ENCODE measurements around the gene ADCY5.

Gene ADCY5

DNA sequence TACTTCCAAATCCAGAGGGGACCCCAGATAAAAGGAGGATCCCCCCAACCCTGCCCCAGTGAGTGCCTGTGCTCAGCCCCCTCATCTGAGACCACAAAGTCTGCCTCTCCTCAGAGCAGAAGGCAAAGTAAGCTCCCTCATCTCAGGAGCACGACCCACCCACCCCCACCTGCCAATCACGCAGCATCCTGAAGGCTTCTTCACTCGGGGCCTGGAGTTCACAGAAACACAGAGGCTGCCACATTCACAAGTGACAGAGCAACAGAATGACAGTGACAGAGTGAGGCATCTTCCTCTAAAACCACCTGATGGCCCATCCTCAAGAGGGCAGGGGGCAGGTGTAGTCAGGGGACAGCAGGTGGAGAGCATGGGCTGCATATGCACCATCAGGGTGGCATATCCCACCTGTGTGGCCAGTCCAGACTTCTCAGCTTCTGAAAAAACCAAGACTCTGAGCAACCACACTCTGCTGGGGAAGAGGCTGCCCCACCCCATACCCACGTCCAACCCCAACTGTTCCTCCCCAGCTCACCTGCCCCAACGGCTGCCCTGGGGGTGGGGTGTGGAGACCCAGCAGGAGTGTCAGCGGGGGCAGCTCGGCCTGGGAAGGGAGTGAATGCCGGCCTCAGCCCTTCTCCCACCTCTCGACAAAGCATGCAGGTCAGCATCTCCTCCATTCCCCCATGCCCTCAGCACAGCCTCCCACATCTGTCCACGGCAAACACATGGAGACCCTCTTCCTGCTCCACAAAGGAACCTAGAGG is 19.3 kb downstream of the ADCY5 start:
- no peak for DNase-seq (ENCODE audit: low read depth, low spot score)

DNA sequence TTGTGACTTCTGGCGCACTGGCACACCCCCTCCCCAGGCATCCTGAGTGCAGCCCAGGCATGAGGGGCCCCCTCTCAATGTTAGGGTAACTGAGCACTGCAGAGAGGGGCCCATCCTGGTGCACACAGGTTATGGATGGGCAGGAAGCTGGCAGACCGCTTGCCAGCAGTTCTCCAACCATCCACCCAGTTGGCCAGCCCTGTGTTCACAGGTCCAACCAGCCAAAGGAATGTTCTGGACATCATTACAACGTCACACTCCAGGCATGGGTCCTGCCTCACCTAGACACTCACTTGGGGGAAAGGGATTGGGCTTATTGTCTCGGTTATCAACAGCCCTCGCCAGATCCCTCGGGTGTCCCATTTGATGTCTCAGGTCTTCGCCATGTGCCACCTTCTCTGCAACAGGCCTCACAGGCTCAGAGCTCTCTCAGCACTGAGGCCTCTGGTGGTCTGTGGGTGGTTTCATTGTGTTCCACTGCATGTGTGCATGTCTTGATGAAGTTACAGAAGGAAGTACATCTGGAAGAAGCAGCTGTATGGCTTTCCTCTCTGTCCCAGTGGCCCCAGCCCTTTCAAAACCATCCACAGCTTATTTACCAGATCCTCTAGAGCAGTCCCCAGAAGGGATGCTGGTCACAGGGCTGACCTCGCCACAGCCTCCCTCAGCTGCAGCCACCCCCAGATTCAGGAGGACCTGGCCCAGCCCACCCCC is 23.7 kb downstream of the ADCY5 start:
- no peak for DNase-seq (ENCODE audit: low read depth, low spot score)

DNA sequence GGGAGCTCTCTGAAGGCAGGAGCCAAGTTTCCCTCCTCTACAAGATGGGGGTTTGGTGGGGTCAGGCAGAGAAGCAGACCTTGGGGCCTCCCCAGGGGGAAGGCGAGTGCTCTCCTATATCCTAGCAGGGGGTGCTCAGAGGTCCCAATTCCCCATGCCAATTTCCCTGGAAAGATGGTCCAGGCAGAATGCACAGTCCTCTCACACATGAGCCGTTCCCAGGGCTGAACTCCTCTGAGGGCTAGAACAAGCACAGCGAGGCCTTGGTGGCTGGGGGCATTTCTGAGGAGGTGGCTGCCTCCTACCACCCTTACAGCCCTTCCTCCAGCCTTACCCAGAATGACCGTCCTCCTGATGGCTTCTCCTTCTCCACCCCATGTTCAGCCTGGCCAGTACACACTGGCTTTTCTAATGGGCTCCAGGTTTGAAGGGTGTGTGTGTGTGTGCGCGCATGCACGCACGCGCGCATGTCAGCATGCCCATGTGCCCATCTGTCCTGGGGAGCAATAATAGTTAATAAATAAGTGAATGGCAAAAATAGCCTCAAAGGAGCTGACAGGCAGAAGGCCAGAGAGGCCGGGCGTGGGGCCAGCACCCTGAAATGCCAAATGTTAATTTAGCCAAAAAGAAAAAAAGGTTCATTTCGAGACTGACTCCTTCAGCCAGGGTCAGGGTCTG is 24.4 kb downstream of the ADCY5 start:
- no peak for DNase-seq (ENCODE audit: low read depth, low spot score)

DNA sequence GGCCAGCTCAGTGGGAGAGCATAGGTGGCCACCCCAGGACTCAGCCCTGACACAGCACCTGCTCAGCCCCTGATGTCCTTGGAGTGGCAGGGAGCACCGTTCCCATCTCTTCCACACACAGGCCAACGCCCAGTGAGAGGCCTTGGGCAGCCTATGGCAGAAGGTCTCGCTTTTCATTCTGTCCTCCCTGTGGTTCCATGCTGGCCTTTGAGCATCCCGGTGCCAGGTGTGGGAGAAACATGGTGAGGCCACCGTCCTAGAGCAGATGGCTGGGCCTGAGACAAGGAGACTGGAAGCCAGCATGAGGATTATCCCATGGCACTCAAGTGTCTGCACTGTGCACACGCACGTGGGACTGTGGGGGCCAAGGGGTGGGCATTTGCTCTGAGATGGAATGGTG is 25.1 kb downstream of the ADCY5 start:
- no peak for DNase-seq (ENCODE audit: low read depth, low spot score)

DNA sequence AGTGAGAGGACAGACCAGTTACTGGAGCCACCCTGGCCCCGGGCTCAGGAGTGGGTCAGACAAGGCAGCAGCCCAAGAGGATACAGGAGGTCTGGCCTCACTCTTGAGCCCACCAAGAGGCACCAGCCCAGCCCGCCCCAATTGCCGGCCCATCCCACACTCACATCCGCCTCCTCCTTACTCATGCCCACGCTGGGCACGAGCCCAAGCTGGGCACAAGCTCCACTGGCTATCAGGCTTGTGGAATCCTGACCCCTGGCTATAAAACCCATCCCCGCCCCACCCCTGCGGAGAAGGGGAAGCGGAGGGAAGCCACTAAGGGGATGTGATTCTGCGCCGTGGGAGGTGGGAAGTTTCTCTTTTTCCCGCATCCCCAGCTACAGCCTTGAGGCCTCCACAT is 25.9 kb downstream of the ADCY5 start:
- DNase-seq (ENCODE audit: low read depth, low spot score): no peak

DNA sequence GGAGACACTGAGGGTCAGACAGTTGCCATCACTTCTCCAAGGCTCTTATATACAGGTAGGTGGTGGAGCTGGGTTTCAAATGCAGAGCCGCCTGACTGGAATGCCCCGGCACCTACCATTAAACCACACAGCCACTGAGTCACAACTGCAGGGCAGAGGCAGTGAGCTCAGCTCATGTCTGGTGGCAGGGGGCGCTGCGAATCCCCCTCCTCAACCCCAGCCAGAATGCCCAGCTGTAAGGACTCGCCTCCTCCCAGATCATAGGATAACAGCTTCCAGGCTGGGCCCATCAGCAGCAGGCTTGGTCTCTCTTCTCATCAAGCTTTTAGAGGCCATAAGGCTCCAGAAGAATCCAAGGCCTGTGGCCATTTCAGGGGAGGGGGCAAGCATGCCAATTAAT is 26.4 kb downstream of the ADCY5 start:
- DNase-seq (ENCODE audit: low read depth, low spot score): no peak

DNA sequence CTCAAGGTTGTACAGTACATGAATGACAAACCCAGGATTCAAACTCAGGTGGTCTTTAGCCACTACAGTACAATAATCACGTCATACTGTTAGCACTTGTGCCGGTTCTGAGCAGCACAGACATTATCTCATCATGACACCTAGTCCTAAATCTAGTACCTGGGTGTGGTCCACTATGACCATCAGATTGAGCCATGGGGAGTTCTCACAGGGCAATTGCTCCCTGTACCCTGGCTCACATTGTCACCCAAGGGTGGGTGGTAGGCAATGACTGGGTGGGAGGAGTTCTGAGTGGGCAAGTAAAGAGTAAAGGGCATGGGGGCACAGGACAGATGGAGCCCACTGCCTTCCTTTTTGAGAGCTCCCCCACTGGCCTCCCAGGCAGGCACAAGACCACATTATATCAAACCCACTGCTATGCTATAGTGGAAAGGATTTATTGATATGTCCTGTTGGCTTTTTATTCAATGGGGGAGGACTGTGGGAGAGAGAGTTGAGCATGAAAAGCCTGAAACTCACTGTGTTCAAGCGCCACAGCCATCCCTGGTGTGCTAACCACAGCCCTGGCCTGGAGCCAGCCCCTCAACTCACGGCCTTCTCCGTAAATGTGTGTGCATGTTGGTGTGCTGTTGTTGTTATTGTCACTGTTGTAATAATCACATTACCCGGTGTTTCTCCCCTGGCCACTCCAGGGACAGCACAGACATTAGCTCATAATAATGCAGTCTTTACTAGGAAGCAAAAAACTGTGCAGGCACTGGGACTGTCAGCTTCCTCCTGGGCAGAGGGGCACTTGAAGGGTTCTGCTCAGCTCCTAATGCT is 27.3 kb downstream of the ADCY5 start:
- no peak for DNase-seq (ENCODE audit: low read depth, low spot score)

DNA sequence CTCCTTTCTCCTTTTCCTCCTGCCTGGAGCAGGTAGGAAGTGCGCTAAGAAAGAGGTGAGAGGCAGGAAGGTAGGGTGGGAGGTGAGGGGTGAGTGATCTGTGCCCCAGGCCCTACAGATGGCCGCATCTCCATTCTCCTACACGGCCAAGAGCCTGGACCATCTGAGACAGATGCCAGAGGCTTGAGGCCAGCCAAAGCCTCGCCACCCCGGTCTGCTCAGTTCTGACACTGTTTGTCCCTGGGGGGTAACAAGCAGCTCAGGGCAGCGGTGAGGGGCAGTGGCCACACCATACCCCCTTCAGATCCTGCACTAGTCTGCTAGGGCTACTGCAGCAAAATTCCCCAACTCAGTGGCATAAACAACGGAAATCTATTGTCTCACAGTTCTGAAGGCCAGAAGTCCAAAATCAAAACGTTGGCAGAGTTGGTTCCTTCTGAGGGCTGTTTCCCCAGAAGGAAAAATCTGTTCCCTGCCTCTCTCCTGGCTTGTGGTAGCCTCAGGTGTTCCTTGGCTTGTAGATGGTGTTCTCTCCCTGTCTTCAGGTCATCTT is 28.4 kb downstream of the ADCY5 start:
- DNase-seq (ENCODE audit: low read depth, low spot score): no peak

DNA sequence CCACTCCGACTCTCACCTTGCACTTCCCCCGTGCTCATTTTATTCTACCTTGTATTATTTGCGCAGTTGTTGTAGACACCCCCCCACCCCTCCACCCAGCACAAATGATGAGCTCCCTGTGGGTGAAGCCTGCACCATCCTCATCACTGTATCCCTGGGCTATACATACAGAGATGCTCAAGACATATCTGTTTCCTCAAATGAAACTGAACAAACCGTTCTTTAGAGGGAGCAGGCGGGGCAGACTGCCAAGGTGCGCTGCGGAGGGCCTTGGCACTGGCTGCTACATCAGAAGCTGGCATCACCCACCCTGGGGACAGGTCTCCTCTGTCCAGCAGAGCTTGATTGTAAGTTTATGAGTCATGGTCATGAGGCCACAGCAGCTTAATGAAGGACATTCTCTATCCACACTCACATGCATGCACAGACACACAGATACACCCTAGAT is 29.0 kb downstream of the ADCY5 start:
- no peak for DNase-seq (ENCODE audit: low read depth, low spot score)

DNA sequence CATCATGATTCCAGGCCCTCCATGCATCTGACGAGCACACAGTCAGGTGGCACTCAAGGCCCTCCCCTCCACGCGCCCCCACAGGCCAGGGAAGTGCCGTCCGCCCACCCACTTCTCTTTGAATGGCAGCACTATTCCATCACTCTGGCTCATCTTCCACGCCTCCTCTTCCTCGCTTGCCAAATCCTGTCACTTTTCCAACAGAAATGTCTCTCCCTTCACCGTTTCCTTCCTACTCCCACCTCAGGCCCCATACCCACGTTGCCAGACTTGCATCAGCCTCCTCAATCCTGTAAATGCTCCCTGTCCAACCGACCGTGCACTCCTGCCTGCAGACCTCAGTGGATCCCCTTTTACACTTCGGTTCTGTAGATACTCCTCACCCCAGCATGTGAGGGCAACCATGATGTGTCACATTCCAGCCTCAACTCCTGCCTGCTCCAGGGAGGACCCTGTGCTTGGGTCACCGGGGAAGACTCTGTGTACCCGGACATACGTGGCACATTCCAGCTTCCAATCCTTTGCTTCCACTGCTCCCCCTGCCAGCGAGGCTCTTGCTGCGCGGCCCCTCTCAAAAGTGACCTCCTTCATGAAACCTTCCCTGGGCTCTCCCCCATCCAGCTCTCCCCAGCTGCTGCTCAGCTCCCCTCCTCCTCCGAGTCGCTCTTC is 29.6 kb downstream of the ADCY5 start:
- DNase-seq (ENCODE audit: low read depth, low spot score): no peak

DNA sequence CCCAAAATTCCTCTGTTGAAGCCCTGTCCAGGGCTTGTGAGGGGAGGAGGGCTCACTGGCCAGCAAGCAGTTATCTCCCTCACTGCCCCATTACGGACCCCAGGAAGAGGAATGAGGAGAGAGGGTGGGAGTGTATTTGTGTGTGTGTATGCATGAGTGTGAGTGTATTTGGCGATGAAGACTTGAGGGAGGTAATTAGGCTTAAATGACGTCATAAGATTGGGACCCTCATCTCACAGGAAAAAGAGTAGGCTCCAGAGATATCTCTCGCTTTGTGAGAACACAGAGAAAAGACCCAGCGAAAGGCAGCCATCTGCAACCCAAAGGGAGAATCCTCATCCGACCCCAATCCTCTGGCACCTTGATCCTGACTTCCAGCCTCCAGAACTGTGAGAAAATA is 32.2 kb downstream of the ADCY5 start:
- DNase-seq (ENCODE audit: low read depth, low spot score): no peak

DNA sequence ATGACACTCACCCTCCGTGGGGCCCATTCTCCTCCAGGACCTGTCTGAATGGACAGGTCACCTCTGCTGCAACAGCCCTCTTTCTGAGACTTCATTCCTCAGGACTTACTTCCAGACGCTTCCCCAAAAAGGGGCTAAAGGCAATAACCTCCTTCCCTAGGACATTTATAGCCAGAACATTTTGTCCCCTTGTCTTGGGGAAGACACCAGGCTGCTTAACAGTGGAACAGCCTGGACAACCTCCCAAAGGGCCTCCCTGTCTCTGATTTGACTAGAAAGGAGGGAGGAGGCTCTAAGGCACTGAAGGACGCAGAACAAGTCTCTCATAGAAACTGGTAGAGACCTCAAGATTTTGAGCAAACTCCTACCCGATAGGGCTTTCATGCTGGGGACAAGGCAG is 32.7 kb downstream of the ADCY5 start:
- no peak for DNase-seq (ENCODE audit: low read depth, low spot score)

DNA sequence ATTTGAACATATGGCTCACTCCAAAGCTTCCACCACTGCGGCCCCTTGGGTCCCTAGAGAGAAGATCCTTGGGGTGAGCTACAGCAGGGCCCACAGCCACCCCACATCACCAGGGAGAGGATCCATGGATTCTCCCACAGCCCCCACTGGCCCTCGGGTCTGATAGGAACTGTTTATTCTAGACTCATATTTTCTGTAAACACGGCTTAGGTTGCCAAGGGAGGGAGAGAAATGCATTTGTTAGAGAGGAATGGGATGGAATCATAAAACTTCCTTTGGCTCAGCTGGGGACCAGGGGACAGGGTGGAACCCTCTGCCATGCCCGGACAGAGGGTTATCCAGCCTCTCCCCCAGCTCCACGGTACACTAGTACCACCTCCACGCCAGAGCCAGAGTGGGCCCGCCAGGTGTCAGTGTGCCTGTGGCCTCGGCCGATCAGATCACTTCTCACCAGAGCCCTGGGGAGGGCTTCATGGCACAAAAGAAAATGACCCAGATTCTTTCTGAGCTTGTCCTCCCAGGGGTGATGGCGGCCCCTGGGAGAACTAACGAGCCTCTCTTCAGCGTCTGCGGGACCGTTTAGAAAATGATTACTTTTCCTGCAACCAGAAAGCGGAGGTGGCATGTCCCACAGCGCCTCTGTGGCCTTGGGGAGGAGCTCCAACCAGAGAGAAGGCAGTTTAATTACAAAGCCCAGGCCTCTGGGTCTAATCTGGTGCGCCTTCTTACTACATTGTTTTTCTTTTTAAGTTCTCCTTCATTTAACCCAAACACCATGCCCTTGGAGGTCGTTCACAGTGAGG is 33.7 kb downstream of the ADCY5 start:
- DNase-seq (ENCODE audit: low read depth, low spot score): no peak

DNA sequence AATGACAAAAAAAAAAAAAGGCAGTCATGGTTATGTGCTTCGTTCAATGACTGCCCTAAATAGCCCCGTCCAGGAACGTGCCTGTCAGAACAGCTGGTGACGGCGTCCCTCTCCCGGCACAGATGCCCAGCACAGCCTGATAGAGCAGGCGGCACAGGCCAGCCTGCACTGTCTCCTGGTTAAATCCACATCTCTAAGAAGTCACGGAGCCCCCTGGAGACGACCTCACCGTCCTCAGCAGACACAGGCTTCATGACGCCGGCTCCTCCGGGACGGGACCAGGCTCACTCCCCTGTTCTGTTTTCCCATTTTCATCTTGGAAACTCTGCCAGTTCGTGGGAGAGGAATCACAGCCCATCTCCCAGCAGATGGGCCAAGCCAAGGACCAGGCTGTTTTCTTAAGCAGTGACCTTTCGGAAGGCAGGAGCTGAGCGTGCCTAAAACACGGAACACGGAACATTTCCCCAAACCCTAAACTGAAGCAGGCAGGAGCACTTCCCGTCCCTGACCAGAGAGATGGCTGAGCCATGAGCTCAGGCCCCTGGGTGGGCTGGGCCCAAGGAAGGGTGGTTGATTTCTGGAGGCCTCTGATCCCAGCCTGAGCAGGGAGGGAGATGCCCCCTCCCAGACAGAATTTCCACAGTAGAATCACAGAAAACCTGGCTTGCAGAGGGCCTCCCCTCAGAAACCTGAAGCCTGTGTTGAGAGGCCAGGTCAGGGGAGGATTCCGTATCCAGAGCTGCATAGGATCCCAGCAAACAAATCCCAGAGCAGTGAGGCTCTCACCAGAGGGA is 35.9 kb downstream of the ADCY5 start:
- no peak for DNase-seq (ENCODE audit: low read depth, low spot score)

DNA sequence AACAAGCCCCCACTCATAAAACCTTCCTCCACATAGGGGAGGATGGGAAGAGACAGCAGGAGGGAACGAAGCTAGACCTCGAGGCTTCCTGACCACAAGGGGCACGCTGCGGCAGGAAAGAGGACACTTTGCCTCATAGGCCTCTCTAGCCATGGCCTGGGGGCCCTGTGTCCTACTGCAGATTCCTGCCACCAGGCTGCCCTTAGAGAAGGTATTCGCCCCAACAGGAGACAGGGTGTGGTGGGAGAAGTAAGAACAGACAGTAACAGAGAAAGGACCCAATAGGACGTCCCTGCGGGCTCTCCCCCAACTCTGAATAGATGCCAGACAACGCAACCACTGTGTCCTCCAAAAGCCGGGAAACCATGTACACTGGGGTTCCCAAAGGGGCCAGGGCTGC is 36.8 kb downstream of the ADCY5 start:
- DNase-seq (ENCODE audit: low read depth, low spot score): no peak

DNA sequence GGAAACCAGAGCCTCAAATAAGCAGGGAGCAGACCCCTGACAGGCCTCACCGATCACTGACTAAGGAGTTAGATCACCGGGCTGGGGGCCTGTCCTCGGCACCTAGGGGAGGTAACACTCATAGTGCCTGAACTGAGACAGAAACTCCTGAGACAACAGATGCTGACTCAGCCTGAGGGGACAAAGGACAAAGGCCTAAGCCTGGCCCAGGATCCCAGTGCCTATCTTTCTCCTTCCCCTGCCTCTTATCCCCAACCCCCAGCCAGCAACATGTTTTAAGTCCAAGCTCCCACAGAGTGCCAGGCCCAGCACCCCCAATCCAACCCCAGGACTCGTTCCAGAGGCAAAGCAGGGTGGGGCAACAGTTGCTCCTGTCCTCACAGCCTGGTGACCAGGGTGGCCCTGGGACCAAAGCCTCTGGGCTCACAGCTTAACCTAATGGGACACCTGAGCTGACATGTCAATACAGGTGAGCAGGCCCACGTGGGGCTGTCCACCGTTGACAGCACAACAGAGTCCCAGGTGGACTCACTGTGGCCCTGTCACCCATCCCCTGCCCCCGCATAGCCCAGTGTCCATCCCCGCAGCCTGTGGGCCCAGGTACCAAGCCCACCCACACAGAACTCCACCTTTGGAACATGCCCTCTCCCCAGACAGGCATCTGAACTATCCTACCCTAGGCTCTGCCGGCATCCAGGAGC is 37.4 kb downstream of the ADCY5 start:
- DNase-seq (ENCODE audit: low read depth, low spot score): no peak

DNA sequence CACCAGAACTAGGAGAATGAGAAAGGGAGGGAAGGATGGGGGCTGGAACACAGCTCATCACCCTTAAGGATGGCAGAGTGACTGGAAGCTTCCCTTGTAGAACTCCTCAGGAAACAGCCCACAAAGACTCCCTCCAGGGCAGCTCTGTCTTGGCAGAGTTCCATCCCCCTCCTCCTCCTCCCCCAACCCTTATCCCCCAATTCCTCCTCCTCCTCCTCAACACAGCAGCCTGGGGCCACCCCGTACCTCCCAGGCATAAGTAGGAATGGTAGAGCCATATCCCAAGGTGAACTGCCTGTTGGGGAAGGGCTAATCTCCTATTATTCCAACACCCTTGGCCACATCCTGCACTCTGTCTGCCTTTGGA is 38.8 kb downstream of the ADCY5 start:
- no peak for DNase-seq (ENCODE audit: low read depth, low spot score)

DNA sequence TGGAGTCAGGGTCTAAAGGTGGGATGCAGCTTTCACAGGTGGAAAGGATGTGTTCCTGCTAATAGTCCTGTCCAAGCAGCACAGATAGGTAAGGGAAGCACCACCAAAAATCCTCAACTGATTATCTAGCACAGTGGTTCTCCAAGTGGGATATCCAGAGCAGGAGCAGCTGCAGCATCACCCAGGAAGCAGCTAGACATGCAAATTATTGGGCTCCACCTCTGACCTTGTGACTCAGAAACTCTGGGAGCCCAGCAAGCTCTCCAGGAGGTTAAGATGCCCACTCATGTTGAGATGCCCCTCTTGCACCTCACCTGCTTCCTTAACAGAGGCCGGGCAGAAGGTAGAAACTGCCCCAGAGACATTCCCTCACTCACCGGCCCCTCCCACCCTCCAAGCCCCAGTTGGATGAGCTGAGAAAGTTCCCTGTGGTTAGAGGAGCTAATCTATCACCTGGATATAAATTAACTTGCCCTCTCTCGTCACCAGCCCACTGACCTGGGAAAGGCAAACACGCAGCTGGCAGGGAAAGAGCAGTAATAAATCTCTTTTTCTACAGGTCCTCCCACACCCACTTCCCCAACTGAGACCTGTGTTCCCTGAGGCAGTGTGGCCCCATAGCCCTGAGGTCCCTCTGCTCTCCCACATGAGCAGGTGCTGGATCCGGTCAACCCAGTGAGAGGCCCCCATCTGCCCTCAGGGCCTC is 39.3 kb downstream of the ADCY5 start:
- DNase-seq (ENCODE audit: low read depth, low spot score): no peak
